HG03521 (cell line): Measurements from ENCODE around the gene TRAF3IP3.

ENCODE experiments used
- ATAC-seq: cut with Tn5 transposase; IDR thresholded peaks from one replicate; pipeline ENCODE4 v1.9.1; 2021; ENCODE audit warnings: mild to moderate bottlenecking, moderate library complexity; ENCODE audit not compliant: unreplicated experiment

The TRAF3IP3 gene

GRCh38 chr1:209736490-209737117 is 19.2 kb upstream of the TRAF3IP3 start:
- ATAC-seq = no peak

GRCh38 chr1:209737118-209737505 is 18.7 kb upstream of the TRAF3IP3 start:
- no peak for ATAC-seq

GRCh38 chr1:209738270-209738669 is 17.6 kb upstream of the TRAF3IP3 start:
- no peak for ATAC-seq

- no peak for ATAC-seq
These were observed 14.7 kb upstream of the TRAF3IP3 start for GRCh38 chr1:209741193-209741592.

GRCh38 chr1:209741889-209742288 is 14.0 kb upstream of the TRAF3IP3 start:
- ATAC-seq = no peak

GRCh38 chr1:209742409-209743144 is 13.3 kb upstream of the TRAF3IP3 start:
- no peak for ATAC-seq

- ATAC-seq = no peak
These were observed 12.7 kb upstream of the TRAF3IP3 start for GRCh38 chr1:209743145-209743482.

GRCh38 chr1:209746451-209747165 is 9.2 kb upstream of the TRAF3IP3 start:
- ATAC-seq = no peak

- ATAC-seq = peak; percentile 86
These were observed 8.1 kb upstream of the TRAF3IP3 start for GRCh38 chr1:209747580-209748262.

- ATAC-seq = no peak
These were observed 7.2 kb upstream of the TRAF3IP3 start for GRCh38 chr1:209748620-209749019.

- no peak for ATAC-seq
These were observed 6.6 kb upstream of the TRAF3IP3 start for GRCh38 chr1:209749205-209749604.

- no peak for ATAC-seq
These were observed 6.1 kb upstream of the TRAF3IP3 start for GRCh38 chr1:209749670-209750323.

- ATAC-seq = peak; percentile 26
These were observed 4.1 kb upstream of the TRAF3IP3 start for GRCh38 chr1:209751627-209752231.

- ATAC-seq = no peak
These were observed 3.0 kb upstream of the TRAF3IP3 start for GRCh38 chr1:209752890-209753289.

- no peak for ATAC-seq
These were observed 597 bp upstream of the TRAF3IP3 start for GRCh38 chr1:209755256-209755655.

GRCh38 chr1:209756615-209757445 is 977 bp downstream of the TRAF3IP3 start:
- peak; percentile 28 for ATAC-seq

GRCh38 chr1:209758400-209758799 is 2.5 kb downstream of the TRAF3IP3 start:
- ATAC-seq = no peak

GRCh38 chr1:209759829-209760359 is 4.0 kb downstream of the TRAF3IP3 start:
- no peak for ATAC-seq

GRCh38 chr1:209761011-209761635 is 5.3 kb downstream of the TRAF3IP3 start:
- ATAC-seq = no peak
